Memory B cell (primary cell): ENCODE data around the gene TMEM8B.

Experiments used
- ATAC-seq: fragments of 150-1000 bp; cut with Tn5 transposase; 2 replicates; pipeline ENCODE4 v1.10.0; 2021; ENCODE audit warnings: low read depth, mild to moderate bottlenecking, moderate library complexity
- DNase-seq, 2 donors: peaks; one replicate each; pipeline ENCODE4 v3.0.0; 2022; ENCODE audit warnings: low spot score in 2 of 2
- H3K27ac Mint-ChIP-seq: one replicate; pipeline ENCODE4 v1.8.0; 2022; ENCODE audit warnings: mild to moderate bottlenecking, moderate library complexity, mixed read lengths
- H3K27me3 Mint-ChIP-seq: one replicate; pipeline ENCODE4 v1.8.0; 2022; ENCODE audit warnings: mixed read lengths
- H3K36me3 Mint-ChIP-seq: one replicate; pipeline ENCODE4 v1.8.0; 2022; ENCODE audit warnings: mild to moderate bottlenecking, mixed read lengths
- H3K4me1 Mint-ChIP-seq: one replicate; pipeline ENCODE4 v1.8.0; 2022; ENCODE audit warnings: mixed read lengths
- H3K4me3 Mint-ChIP-seq: one replicate; pipeline ENCODE4 v1.8.0; 2022; ENCODE audit warnings: mild to moderate bottlenecking, moderate library complexity, mixed read lengths
- H3K9me3 Mint-ChIP-seq: one replicate; pipeline ENCODE4 v1.8.0; 2022; ENCODE audit warnings: mixed read lengths

TMEM8B gene

DNA sequence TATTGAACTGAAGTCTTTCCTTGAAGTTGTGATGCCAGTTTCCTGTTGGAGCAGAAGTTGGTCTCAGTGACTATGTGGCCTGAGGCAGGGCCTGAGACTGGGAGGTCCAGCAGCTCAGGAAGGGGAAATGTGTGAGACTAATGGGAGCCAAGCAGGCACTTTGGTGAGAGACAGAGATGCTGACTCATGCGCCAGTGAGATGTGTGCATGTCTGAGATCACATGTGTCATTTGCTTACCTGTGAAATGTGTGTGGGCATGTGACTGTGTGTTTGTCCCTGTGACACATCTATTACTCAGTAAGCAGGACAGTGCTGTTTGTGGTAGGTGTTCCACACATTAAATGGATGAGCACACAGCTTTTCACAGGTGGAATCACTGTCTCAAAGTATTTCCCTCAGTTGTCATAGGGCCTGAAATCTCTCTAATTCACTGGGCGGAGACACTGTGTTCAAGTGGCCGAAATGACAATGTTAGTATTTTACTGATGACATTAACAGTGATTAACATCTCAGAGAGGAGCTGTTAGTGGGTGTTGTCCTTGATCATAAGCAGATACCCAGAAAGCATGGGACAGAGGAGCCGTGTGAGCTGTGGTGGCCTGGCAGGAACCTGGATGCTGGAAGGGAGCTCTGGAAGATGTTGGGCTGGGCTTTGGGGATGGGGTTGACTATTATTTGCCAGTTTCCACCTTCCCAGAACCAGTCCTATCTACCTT lies 30.2 kb upstream of the TMEM8B start:
- Mint-ChIP-seq H3K4me1 (peaks cover 3% of the 10 kb centered on the region), H3K27me3 (no peaks in the 10 kb centered on the region), H3K36me3 (peaks cover 18% of the 10 kb centered on the region), H3K4me3 (no peak overlapping the region), H3K9me3 (no peaks in the 10 kb centered on the region), H3K27ac (no peak overlapping the region)
- ATAC-seq = no peak
- DNase-seq = no peak

- Mint-ChIP-seq H3K27ac (no peak overlapping the region), H3K4me1 (peaks cover 3% of the 10 kb centered on the region), H3K9me3 (no peaks in the 10 kb centered on the region), H3K27me3 (no peaks in the 10 kb centered on the region), H3K4me3 (no peak overlapping the region), H3K36me3 (peaks cover 20% of the 10 kb centered on the region)
- ATAC-seq (no peak), DNase-seq (no peak)
Measured at GRCh38 chr9:35800530-35800929, 28.5 kb upstream of the TMEM8B start.

DNA sequence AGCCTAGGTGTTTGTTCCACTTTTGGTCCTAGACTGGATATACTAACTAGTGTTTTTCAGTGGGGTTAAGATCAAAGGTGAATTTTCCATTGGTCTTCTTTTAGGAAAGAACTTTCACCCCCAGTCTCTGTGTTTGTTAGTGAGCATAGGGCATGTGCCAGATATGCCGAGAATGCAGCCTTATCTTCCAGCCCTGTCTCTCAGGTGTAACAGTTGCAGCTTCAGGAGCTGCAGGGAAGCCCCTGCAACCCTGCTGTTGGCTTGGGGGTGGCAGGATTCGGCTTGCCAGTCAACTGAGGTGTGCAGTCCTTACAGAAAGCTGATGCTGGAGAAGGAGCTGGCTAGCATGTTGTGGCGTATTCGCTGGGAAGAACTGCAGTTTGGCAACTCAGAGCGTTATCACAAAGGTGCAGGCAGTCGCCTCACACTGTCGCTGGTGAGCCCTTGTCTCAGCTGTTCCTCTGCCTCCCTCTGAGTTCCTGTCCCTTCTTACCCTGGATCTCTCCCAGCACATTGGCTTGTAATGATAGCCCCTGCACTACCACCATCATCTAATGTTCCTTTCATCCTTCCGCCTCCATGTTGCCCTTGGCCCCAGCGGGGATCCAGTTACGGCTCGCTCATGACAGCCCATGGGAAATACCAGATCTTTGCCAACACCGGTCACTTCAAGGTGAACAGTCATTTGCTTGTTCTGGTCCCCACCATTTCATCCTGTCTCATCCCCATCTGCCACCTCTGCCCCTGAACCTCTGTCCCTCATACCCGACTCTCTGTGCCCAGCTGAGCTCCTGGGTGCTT lies 27.5 kb upstream of the TMEM8B start:
- no peaks in the 10 kb centered on the region for H3K27me3 Mint-ChIP-seq
- H3K9me3 Mint-ChIP-seq = no peaks in the 10 kb centered on the region
- no peak overlapping the region for H3K4me3 Mint-ChIP-seq
- no peak overlapping the region for H3K27ac Mint-ChIP-seq
- ATAC-seq (no peak), DNase-seq (no peak)
- H3K36me3 Mint-ChIP-seq = peaks cover 21% of the 10 kb centered on the region
- H3K4me1 Mint-ChIP-seq = no peaks in the 10 kb centered on the region

DNA sequence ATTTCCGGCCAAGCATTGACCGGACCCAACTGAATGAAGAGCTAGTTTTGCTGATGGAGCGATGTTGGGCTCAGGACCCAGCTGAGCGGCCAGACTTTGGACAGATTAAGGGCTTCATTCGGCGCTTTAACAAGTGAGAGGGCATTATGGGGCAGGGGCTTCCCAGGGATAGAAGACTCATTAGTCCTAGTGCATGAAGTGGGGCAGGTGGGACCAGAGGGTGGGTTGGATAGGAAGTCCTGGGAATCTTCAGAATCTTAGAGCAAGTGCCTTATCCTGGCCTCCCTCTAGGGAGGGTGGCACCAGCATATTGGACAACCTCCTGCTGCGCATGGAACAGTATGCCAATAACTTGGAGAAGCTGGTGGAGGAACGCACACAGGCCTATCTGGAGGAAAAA lies 22.9 kb upstream of the TMEM8B start:
- no peaks in the 10 kb centered on the region for H3K4me1 Mint-ChIP-seq
- no peak overlapping the region for H3K4me3 Mint-ChIP-seq
- H3K27ac Mint-ChIP-seq = no peak overlapping the region
- H3K9me3 Mint-ChIP-seq = no peaks in the 10 kb centered on the region
- ATAC-seq = no peak
- peaks cover 18% of the 10 kb centered on the region for H3K36me3 Mint-ChIP-seq
- H3K27me3 Mint-ChIP-seq = no peaks in the 10 kb centered on the region
- no peak for DNase-seq

DNA sequence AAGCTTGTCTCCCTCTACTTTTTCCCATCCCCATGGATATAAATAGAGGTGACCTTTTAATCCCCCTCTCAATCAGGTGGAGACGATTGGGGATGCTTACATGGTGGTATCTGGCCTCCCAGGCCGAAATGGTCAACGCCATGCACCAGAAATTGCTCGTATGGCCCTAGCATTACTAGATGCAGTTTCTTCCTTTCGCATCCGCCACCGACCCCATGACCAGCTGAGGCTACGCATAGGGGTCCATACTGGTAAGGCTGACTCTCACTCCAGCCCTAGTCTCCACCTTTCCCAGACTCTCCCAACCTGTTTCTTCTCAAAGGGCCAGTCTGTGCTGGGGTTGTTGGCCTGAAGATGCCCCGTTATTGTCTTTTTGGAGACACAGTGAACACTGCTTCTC lies 20.6 kb upstream of the TMEM8B start:
- no peaks in the 10 kb centered on the region for H3K9me3 Mint-ChIP-seq

DNA sequence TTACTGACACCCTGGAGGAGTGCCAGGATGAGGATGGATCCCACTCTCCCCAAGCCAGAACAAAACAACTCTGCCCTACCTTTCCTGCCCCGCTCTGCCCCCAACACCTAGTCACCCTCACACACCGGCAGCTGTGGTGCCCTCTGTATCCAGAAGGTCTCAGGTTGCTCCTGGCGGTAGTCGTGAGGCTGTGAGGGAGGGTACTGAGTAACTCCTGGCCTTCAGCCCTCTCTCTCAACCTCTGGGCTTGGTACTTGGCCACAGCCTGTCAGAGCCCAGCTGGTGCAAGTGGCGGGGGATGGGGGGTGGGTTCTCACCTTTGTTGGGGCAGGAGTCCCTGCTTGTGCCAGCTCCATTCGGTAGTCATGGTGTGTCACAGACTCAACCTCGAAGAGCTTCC lies 18.9 kb upstream of the TMEM8B start:
- Mint-ChIP-seq H3K27me3 (no peaks in the 10 kb centered on the region), H3K36me3 (peaks cover 9% of the 10 kb centered on the region), H3K4me1 (peaks cover 10% of the 10 kb centered on the region), H3K27ac (no peak overlapping the region), H3K9me3 (no peaks in the 10 kb centered on the region), H3K4me3 (no peak overlapping the region)
- ATAC-seq = no peak
- DNase-seq = no peak

More for the DNA sequence above, 20.6 kb upstream of the TMEM8B start:
- DNase-seq (no peak), ATAC-seq (no peak)
- H3K27me3 Mint-ChIP-seq = no peaks in the 10 kb centered on the region
- no peak overlapping the region for H3K4me3 Mint-ChIP-seq
- H3K27ac Mint-ChIP-seq = no peak overlapping the region
- H3K36me3 Mint-ChIP-seq = peaks cover 11% of the 10 kb centered on the region
- peaks cover 6% of the 10 kb centered on the region for H3K4me1 Mint-ChIP-seq

GRCh38 chr9:35811381-35812024 lies 17.5 kb upstream of the TMEM8B start:
- H3K4me1 Mint-ChIP-seq = peaks cover 10% of the 10 kb centered on the region
- H3K36me3 Mint-ChIP-seq = peaks cover 8% of the 10 kb centered on the region
- H3K4me3 Mint-ChIP-seq = peak overlapping the region; percentile 77
- no peaks in the 10 kb centered on the region for H3K27me3 Mint-ChIP-seq
- peak overlapping the region; percentile 84 for H3K27ac Mint-ChIP-seq
- ATAC-seq = no peak
- DNase-seq = no peak
- H3K9me3 Mint-ChIP-seq = peaks cover 1% of the 10 kb centered on the region

- peaks cover 4% of the 10 kb centered on the region for H3K36me3 Mint-ChIP-seq
- H3K4me3 Mint-ChIP-seq = peak within 1 kb of the TSS; percentile 77
- peaks cover 10% of the 10 kb centered on the region for H3K4me1 Mint-ChIP-seq
Measured at GRCh38 chr9:35812025-35812602, 16.9 kb upstream of the TMEM8B start, which contains the start of gene SPAG8. Gene SPAG8 (minus strand): TSS chr9:35812262. CDS start chr9:35812147, 115 bp downstream.

GRCh38 chr9:35813434-35814105 lies 15.5 kb upstream of the TMEM8B start:
- Mint-ChIP-seq H3K9me3 (peaks cover 1% of the 10 kb centered on the region), H3K27ac (no peak overlapping the region), H3K27me3 (no peaks in the 10 kb centered on the region), H3K4me1 (peaks cover 10% of the 10 kb centered on the region), H3K4me3 (peak overlapping the region; percentile 97), H3K36me3 (peaks cover 3% of the 10 kb centered on the region)
- ATAC-seq = no peak
- DNase-seq = no peak

More at GRCh38 chr9:35812025-35812602, 16.9 kb upstream of the TMEM8B start, which contains the start of gene SPAG8:
- ATAC-seq (peak; percentile 66), DNase-seq (peak; percentile 81 to 88)
- Mint-ChIP-seq H3K27me3 (no peaks in the 10 kb centered on the region), H3K9me3 (peaks cover 1% of the 10 kb centered on the region), H3K27ac (peak within 1 kb of the TSS; percentile 84)

- DNase-seq (no peak), ATAC-seq (peak; percentile 0)
- Mint-ChIP-seq H3K36me3 (no peaks in the 10 kb centered on the region), H3K27me3 (no peaks in the 10 kb centered on the region), H3K27ac (peak overlapping the region; percentile 97), H3K9me3 (peaks cover 1% of the 10 kb centered on the region), H3K4me3 (peak overlapping the region; percentile 97), H3K4me1 (peaks cover 10% of the 10 kb centered on the region)
Measured at GRCh38 chr9:35814106-35814840, 14.8 kb upstream of the TMEM8B start.

DNA sequence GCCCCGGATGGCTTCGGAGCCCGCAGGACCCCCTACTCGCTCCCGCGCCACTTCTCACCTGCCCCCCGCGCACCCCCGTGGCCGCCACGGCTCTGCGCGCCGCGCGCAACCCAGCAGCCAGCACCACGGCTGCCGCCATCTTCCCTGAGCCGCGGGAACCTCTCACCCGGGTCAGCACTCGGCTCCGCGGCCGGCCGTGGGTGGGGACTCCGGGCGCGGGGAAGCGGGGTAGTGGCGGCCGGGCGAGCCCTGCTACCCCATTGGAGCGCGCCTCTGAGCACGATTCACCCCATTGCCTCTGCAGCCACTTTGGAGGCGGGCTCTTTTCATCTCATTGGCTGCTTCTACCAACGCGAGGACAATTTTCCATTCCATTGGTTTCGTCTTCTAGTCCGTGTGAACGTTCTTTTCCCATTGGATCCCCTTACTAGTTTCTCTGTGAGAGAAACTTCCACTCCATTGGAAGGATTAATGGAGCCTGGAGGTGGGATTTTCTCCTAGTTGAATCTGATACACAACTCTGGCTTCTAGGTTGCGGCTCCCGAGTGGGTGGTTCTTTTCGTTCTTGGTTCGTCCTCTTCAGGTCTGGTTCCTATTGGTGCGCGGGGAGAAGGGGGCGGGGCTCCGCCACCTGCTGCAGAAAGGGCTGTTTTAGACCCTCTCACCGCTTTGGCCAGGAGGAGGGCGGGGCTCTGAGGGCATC lies 14.0 kb upstream of the TMEM8B start, which contains the start of gene HINT2:
Gene HINT2, minus strand, starts transcription at position 202 of the 703 bp plus-strand sequence. Its CDS starts 63 bp downstream, at position 139.
- Mint-ChIP-seq H3K36me3 (no peaks in the 10 kb centered on the region), H3K9me3 (peaks cover 1% of the 10 kb centered on the region), H3K4me3 (peak within 1 kb of the TSS; percentile 97), H3K27me3 (no peaks in the 10 kb centered on the region), H3K4me1 (peaks cover 10% of the 10 kb centered on the region), H3K27ac (peak within 1 kb of the TSS; percentile 97)
- peak; percentile 89 to 94 for DNase-seq
- ATAC-seq = peak; percentile 75

GRCh38 chr9:35816708-35817107 lies 12.3 kb upstream of the TMEM8B start:
- Mint-ChIP-seq H3K36me3 (no peaks in the 10 kb centered on the region), H3K4me1 (peaks cover 10% of the 10 kb centered on the region), H3K27ac (no peak overlapping the region), H3K9me3 (peaks cover 1% of the 10 kb centered on the region), H3K27me3 (no peaks in the 10 kb centered on the region), H3K4me3 (no peak overlapping the region)
- DNase-seq (no peak), ATAC-seq (no peak)
